Measurements from ENCODE around the gene GALNT18.

DNA sequence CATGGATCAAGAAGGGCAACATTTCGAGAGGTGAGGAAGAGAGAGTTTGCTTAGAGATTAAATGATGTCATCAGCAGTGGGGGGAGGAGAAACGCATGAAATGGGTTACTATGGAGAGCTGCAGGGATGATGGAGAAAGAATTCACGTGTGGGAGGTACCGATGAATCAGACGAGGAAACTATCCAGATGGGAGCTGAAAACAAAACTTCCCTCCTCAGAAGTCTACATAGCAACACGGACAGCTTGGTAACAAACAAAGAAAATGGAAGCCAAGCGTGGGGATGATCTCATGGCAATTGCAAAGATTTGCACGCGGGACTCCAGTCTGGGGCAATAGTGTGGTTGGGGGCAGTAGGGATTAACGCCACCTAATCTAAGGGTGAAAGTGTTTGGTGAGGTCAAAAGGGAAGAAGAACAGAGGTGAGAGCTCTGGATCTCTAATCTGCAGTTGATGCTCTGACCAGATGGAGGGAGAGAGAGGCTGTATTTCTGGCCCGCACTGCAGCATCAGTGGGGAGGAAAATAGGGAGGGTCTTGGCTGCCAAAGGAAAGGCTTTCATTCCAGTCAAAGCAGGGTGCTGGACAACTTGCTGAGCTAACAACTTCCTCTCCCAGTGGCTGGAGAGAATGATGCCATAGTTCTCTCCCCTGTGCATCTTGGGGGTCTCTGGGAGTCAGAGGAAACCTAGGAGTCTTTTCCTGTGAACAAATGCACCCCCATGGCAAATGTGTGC lies 225.3 kb downstream of the GALNT18 start:
- no peak for TF ChIP-seq POLR2A (IDR thresholded peaks at IDR 0.05; ENCODE audit: low read depth, low read length)
- TF ChIP-seq CTCF (IDR thresholded peaks at IDR 0.05; ENCODE audit: extremely low read depth in 1 of 2, insufficient read depth in 1 of 2, low read depth in 1 of 2, low read length in 2 of 2), result no peak
- TF ChIP-seq EZH2 (IDR thresholded peaks at IDR 0.05; ENCODE audit: borderline replicate concordance, low read depth, low read length, severe bottlenecking), result no peak
- no peak for TF ChIP-seq POLR2AphosphoS5 (IDR thresholded peaks at IDR 0.05; ENCODE audit: insufficient read depth, low read depth, low read length)
- TF ChIP-seq, protein P1, sequence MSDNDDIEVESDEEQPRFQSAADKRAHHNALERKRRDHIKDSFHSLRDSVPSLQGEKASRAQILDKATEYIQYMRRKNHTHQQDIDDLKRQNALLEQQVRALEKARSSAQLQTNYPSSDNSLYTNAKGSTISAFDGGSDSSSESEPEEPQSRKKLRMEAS (IDR thresholded peaks at IDR 0.05; ENCODE audit: insufficient read depth, insufficient read length), result no peak
- no peak for TF ChIP-seq JUN (IDR thresholded peaks at IDR 0.05; ENCODE audit: borderline replicate concordance, insufficient read depth, insufficient read length, low read depth)

Measured in endothelial cell of umbilical vein (primary cell).